Measurements from ENCODE around the gene CADM4. TPM values are rescaled to one million over a fixed set of nuclear protein-coding genes. Genes with fewer than 3 reads are reported as not detected.

Gene CADM4
- total RNA-seq: 3.0 and 3.2 TPM in 2 replicates

GRCh38 chr19:43639519-43640423 lies at the start of gene CADM4:
TSS of gene CADM4 (minus strand) at chr19:43639850. CDS start at chr19:43639790, 60 bp downstream.

GRCh38 chr19:43619262-43620060 lies 20.2 kb downstream of the CADM4 start, which contains the start of gene ZNF428:
TSS of gene ZNF428 (minus strand) at chr19:43619629. CDS start at chr19:43614304, 5,325 bp downstream.

GRCh38 chr19:43611788-43612187 lies 27.9 kb downstream of the CADM4 start, which contains the start of gene SRRM5:
TSS of gene SRRM5 (plus strand) at chr19:43612088. CDS start at chr19:43612122, 34 bp downstream.

GRCh38 chr19:43595999-43596841 lies 43.4 kb downstream of the CADM4 start, which contains the start of the genes IRGQ and ZNF576:
TSS of gene IRGQ (minus strand) at chr19:43596134. CDS start at chr19:43595338, 796 bp downstream.
TSS of gene ZNF576 (plus strand) at chr19:43596595. CDS start at chr19:43597109, 514 bp downstream.

GRCh38 chr19:43575156-43575950 lies 64.3 kb downstream of the CADM4 start, which contains the start of the genes PINLYP and XRCC1:
TSS of gene PINLYP (plus strand) at chr19:43575801. CDS start at chr19:43577192, 1,391 bp downstream.
TSS of gene XRCC1 (minus strand) at chr19:43575527. CDS start at chr19:43575458, 69 bp downstream.

Other genes with a start within 250 kb of the CADM4 start
- not detected in 2 replicates for gene TEX101, start 225.0 kb downstream of the CADM4 start, total RNA-seq
- not detected in 2 replicates for gene LYPD3, start 174.2 kb downstream of the CADM4 start, total RNA-seq
- 8.8 and 9.1 TPM in 2 replicates for gene PHLDB3, start 135.1 kb downstream of the CADM4 start, total RNA-seq
- gene ETHE1, start 112.6 kb downstream of the CADM4 start, total RNA-seq: 55.8 and 114 TPM in 2 replicates
- not detected in 2 replicates for gene ZNF575, start 106.7 kb downstream of the CADM4 start, total RNA-seq
- 16.2 and 17.2 TPM in 2 replicates for gene XRCC1, start 64.3 kb downstream of the CADM4 start, total RNA-seq
- gene PINLYP, start 64.0 kb downstream of the CADM4 start, total RNA-seq: 0.15 and 0.97 TPM in 2 replicates
- gene IRGQ, start 43.7 kb downstream of the CADM4 start, total RNA-seq: 23.1 and 28.3 TPM in 2 replicates
- 15.3 and 27.2 TPM in 2 replicates for gene ZNF576, start 43.3 kb downstream of the CADM4 start, total RNA-seq
- not detected in 2 replicates for gene SRRM5, start 27.8 kb downstream of the CADM4 start, total RNA-seq
- 50.7 and 51.7 TPM in 2 replicates for gene ZNF428, start 20.2 kb downstream of the CADM4 start, total RNA-seq
- gene PLAUR, start 30.3 kb upstream of the CADM4 start, total RNA-seq: 54.9 and 91.9 TPM in 2 replicates
- not detected in 2 replicates for gene IRGC, start 76.2 kb upstream of the CADM4 start, total RNA-seq
- 3.2 and 6.1 TPM in 2 replicates for gene SMG9, start 115.1 kb upstream of the CADM4 start, total RNA-seq
- gene KCNN4, start 141.1 kb upstream of the CADM4 start, total RNA-seq: 0.46 and 0.65 TPM in 2 replicates
- gene LYPD5, start 162.6 kb upstream of the CADM4 start, total RNA-seq: 0.32 and 0.46 TPM in 2 replicates
- 6.8 and 10.6 TPM in 2 replicates for gene ZNF283, start 187.5 kb upstream of the CADM4 start, total RNA-seq
- gene ZNF404, start 244.1 kb upstream of the CADM4 start, total RNA-seq: 0.97 and 2.1 TPM in 2 replicates

All from epithelial cell of umbilical artery (primary cell).